Neural cell (in vitro differentiated cells): ENCODE results near the gene BIK. TPM values are rescaled to one million over a fixed set of nuclear protein-coding genes. Genes with fewer than 3 reads are reported as not detected.

Experiments used
- H2AFZ ChIP-seq: fragments of 200-600, 300-800 bp; sonication (generic), shearing (Covaris generic); 2 replicates; pipeline ENCODE4 v1.6.0; 2014; ENCODE audit warnings: low read depth, mild to moderate bottlenecking, antibody characterized with exemption, low read length, moderate library complexity
- H3F3A ChIP-seq: fragments of 200-600 bp; shearing (Covaris generic); 2 replicates; pipeline ENCODE4 v1.6.1; 2016; ENCODE audit warnings: mild to moderate bottlenecking, moderate library complexity, mixed read lengths, antibody characterized with exemption, low read length; ENCODE audit not compliant: insufficient read depth, poor library complexity, severe bottlenecking
- H3K27ac ChIP-seq: fragments of 200-600, 300-800 bp; sonication (generic), shearing (Covaris generic); 2 replicates; pipeline ENCODE4 v1.5.1; 2014; ENCODE audit warnings: mild to moderate bottlenecking, low read length, moderate library complexity
- H3K27me3 ChIP-seq: fragments of 300-800, 200-600 bp; sonication (generic), shearing (Covaris generic); 2 replicates; pipeline ENCODE4 v1.6.0; 2014; ENCODE audit warnings: mild to moderate bottlenecking, low read depth, low read length, moderate library complexity; ENCODE audit not compliant: insufficient read depth
- H3K36me3 ChIP-seq: fragments of 300-800, 200-600 bp; sonication (generic), shearing (Covaris generic); 2 replicates; pipeline ENCODE4 v1.5.1; 2014; ENCODE audit warnings: mild to moderate bottlenecking, antibody characterized with exemption, low read length, moderate library complexity; ENCODE audit not compliant: insufficient read depth
- H3K4me2 ChIP-seq: fragments of 300-800, 200-600 bp; sonication (generic), shearing (Covaris generic); 2 replicates; pipeline ENCODE4 v1.6.0; 2014; ENCODE audit warnings: mild to moderate bottlenecking, low read length
- H3K4me3 ChIP-seq: fragments of 300-800, 200-600 bp; sonication (generic), shearing (Covaris generic); 2 replicates; pipeline ENCODE4 v1.5.1; 2014; ENCODE audit warnings: mild to moderate bottlenecking, low read length, moderate library complexity
- H3K79me2 ChIP-seq: fragments of 200-600 bp; shearing (Covaris generic); replicated peaks from 2 replicates; pipeline ENCODE4 v1.6.0; 2014; ENCODE audit warnings: mild to moderate bottlenecking, low read length, moderate library complexity; ENCODE audit not compliant: insufficient read depth
- H3K9ac ChIP-seq: fragments of 300-800, 200-600 bp; sonication (generic), shearing (Covaris generic); 2 replicates; pipeline ENCODE4 v1.6.1; 2016; ENCODE audit warnings: mild to moderate bottlenecking, low read length, mixed read lengths
- H3K9me2 ChIP-seq: fragments of 200-600 bp; shearing (Covaris generic); 2 replicates; pipeline ENCODE4 v1.6.1; 2016; ENCODE audit warnings: mild to moderate bottlenecking, low read length, mixed read lengths; ENCODE audit not compliant: insufficient read depth
- H3K9me3 ChIP-seq: fragments of 200-600, 300-800 bp; sonication (generic), shearing (Covaris generic); 2 replicates; pipeline ENCODE4 v1.6.1; 2016; ENCODE audit warnings: mild to moderate bottlenecking, mixed run types, low read length, moderate library complexity, mixed read lengths
- H4K20me1 ChIP-seq: fragments of 200-600 bp; shearing (Covaris generic); 2 replicates; pipeline ENCODE4 v1.6.1; 2016; ENCODE audit warnings: mild to moderate bottlenecking, mixed run types; ENCODE audit not compliant: insufficient read depth
- CTCF ChIP-seq: fragments of 450-650 bp; IDR thresholded peaks from 2 replicates; pipeline ENCODE4 v1.5.1; 2014; ENCODE audit warnings: antibody characterized with exemption, mild to moderate bottlenecking, moderate library complexity; ENCODE audit not compliant: poor library complexity, severe bottlenecking
- EP300 ChIP-seq: fragments of 450-650 bp; conservative IDR thresholded peaks from 2 replicates; pipeline ENCODE4 v1.6.1; 2014; ENCODE audit warnings: antibody characterized with exemption, mild to moderate bottlenecking, moderate library complexity; ENCODE audit not compliant: poor library complexity, severe bottlenecking
- EZH2 ChIP-seq: fragments of 200-600, 300-800 bp; shearing (Covaris generic), sonication (generic); IDR thresholded peaks from 2 replicates; pipeline ENCODE4 v1.6.1; 2014; ENCODE audit warnings: antibody characterized with exemption, low read length, borderline replicate concordance, mild to moderate bottlenecking; ENCODE audit not compliant: insufficient read depth, poor library complexity, severe bottlenecking
- MXI1 ChIP-seq: fragments of 450-650 bp; conservative IDR thresholded peaks from 2 replicates; pipeline ENCODE4 v1.6.1; 2014; ENCODE audit warnings: antibody characterized with exemption, mild to moderate bottlenecking; ENCODE audit not compliant: poor library complexity, severe bottlenecking
- POLR2AphosphoS5 ChIP-seq: IDR thresholded peaks from 2 replicates; pipeline ENCODE4 v1.6.1; 2012
- RAD21 ChIP-seq: fragments of 450-650 bp; conservative IDR thresholded peaks from 2 replicates; pipeline ENCODE4 v1.6.1; 2014; ENCODE audit warnings: antibody characterized with exemption, mild to moderate bottlenecking, moderate library complexity
- REST ChIP-seq: IDR thresholded peaks from 2 replicates; pipeline ENCODE4 v1.6.1; 2012; ENCODE audit warnings: borderline replicate concordance
- SMC3 ChIP-seq: fragments of 450-650 bp; conservative IDR thresholded peaks from 2 replicates; pipeline ENCODE4 v1.6.1; 2014; ENCODE audit warnings: antibody characterized with exemption, mild to moderate bottlenecking, moderate library complexity; ENCODE audit not compliant: poor library complexity
- TAF1 ChIP-seq: IDR thresholded peaks from 2 replicates; pipeline ENCODE4 v1.6.1; 2012; ENCODE audit warnings: low read depth
- polyA plus RNA-seq: library from polyadenylated mRNA; depleted of rRNA; stranded (reverse); fragments of >200 nt; gene quantifications from 2 replicates; pipeline ENCODE4 v1.2.3, GENCODE V29; 2014

The BIK gene
- polyA plus RNA-seq, 1 donor from 2014 or later, result 3.1 TPM

GRCh38 chr22:43168471-43169309, 58.1 kb downstream of the BIK start:
- Histone ChIP-seq H3K9ac (no peak overlapping the region), H3K36me3 (no peaks in the 10 kb centered on the region), H3K9me2 (no peaks in the 10 kb centered on the region), H4K20me1 (no peaks in the 10 kb centered on the region), H3K4me3 (no peak overlapping the region), H3K79me2 (no peaks in the 10 kb centered on the region), H3K9me3 (no peaks in the 10 kb centered on the region), H3F3A (no peaks in the 10 kb centered on the region), H3K27me3 (no peaks in the 10 kb centered on the region), H3K27ac (no peak overlapping the region), H3K4me2 (no peak overlapping the region), H2AFZ (no peak overlapping the region)
- TF ChIP-seq TAF1, result no peak
- no peak for TF ChIP-seq REST
- no peak for TF ChIP-seq POLR2AphosphoS5
- no peak for TF ChIP-seq MXI1
- TF ChIP-seq EP300, result no peak
- TF ChIP-seq RAD21, result no peak

GRCh38 chr22:43169310-43170130, 59.0 kb downstream of the BIK start:
- H3K4me3 ChIP-seq, result no peak overlapping the region
- H3K79me2 ChIP-seq, result no peaks in the 10 kb centered on the region
- H2AFZ ChIP-seq, result no peak overlapping the region
- H3K9me2 ChIP-seq, result no peaks in the 10 kb centered on the region
- no peaks in the 10 kb centered on the region for H4K20me1 ChIP-seq
- no peaks in the 10 kb centered on the region for H3K36me3 ChIP-seq
- H3K9me3 ChIP-seq, result no peaks in the 10 kb centered on the region
- no peaks in the 10 kb centered on the region for H3K27me3 ChIP-seq
- TF ChIP-seq EZH2, result no peak
- no peak for TF ChIP-seq POLR2AphosphoS5
- no peak for TF ChIP-seq SMC3
- TF ChIP-seq REST, result no peak
- TF ChIP-seq EP300, result no peak
- TF ChIP-seq TAF1, result no peak
- no peak for TF ChIP-seq CTCF
- no peak for TF ChIP-seq RAD21
- TF ChIP-seq MXI1, result no peak
- no peak overlapping the region for H3K4me2 ChIP-seq
- no peak overlapping the region for H3K9ac ChIP-seq
- H3F3A ChIP-seq, result no peaks in the 10 kb centered on the region
- no peak overlapping the region for H3K27ac ChIP-seq
